Activated naive CD8-positive, alpha-beta T cell treated with anti-CD3 and anti-CD28 coated beads for 36 hours (primary cell): ENCODE measurements around the gene ACP4. TPM values are rescaled to one million over a fixed set of nuclear protein-coding genes. Genes with fewer than 3 reads are reported as not detected.
"Not testable (repeated sequence)": the region's sequence is repeated elsewhere in the genome, so short reads cannot be mapped to it uniquely, and the experiment has no call there.

Experiments used
- DNase-seq: peaks from one replicate; pipeline ENCODE4 v3.0.0; 2021
- H3K27ac Mint-ChIP-seq: one replicate; pipeline ENCODE4 v1.8.0; 2022; ENCODE audit warnings: mild to moderate bottlenecking, moderate library complexity, mixed read lengths
- H3K27me3 Mint-ChIP-seq: one replicate; pipeline ENCODE4 v1.8.0; 2022; ENCODE audit warnings: mild to moderate bottlenecking, mixed read lengths
- H3K36me3 Mint-ChIP-seq: one replicate; pipeline ENCODE4 v1.8.0; 2021; ENCODE audit warnings: mild to moderate bottlenecking, mixed read lengths
- H3K4me1 Mint-ChIP-seq: one replicate; pipeline ENCODE4 v1.8.0; 2021; ENCODE audit warnings: mixed read lengths
- H3K4me3 Mint-ChIP-seq: one replicate; pipeline ENCODE4 v1.8.0; 2022; ENCODE audit warnings: mild to moderate bottlenecking, moderate library complexity, mixed read lengths
- H3K9me3 Mint-ChIP-seq: one replicate; pipeline ENCODE4 v1.8.0; 2022; ENCODE audit warnings: mixed read lengths
- total RNA-seq, 2 experiments: library from RNA; stranded (reverse); gene quantifications; one replicate each; pipeline ENCODE4 v1.2.3, GENCODE V29; 2021

Gene ACP4
- total RNA-seq, 2 experiments from 2014 or later = not detected

DNA sequence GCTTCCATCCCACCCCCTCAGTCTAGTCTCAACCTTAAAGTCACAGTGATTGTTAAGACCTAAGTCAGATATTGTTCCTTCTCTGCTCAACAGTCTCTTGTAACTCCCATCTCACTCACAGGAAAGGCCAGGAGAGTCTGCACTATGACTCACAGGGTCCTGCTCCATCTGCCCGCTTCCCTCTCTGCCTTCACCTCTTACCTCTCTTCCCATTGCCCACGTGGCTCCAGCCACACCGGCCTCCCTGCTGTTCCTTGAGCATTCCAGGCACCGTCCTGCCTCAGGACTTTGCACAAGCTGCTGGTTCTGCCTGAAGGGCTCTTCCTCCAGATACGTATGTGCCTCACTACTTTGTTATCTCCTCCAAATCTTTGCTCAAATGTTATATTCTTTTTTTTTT lies 23.0 kb upstream of the ACP4 start:
- H3K4me3 Mint-ChIP-seq, H3K27ac Mint-ChIP-seq, H3K36me3 Mint-ChIP-seq, H3K9me3 Mint-ChIP-seq, H3K4me1 Mint-ChIP-seq, DNase-seq: not testable (repeated sequence)
- peaks cover 24% of the 10 kb centered on the region for H3K27me3 Mint-ChIP-seq

- peaks cover 30% of the 10 kb centered on the region for H3K27me3 Mint-ChIP-seq
- H3K9me3 Mint-ChIP-seq = no peaks in the 10 kb centered on the region
- DNase-seq = no peak
- no peak overlapping the region for H3K4me3 Mint-ChIP-seq
- no peaks in the 10 kb centered on the region for H3K36me3 Mint-ChIP-seq
- H3K4me1 Mint-ChIP-seq = peaks cover 2% of the 10 kb centered on the region
- no peak overlapping the region for H3K27ac Mint-ChIP-seq
These were observed 21.9 kb upstream of the ACP4 start for GRCh38 chr19:50768277-50768676.

GRCh38 chr19:50770164-50770563 lies 20.1 kb upstream of the ACP4 start, which contains the start of gene GPR32:
GPR32 (plus strand) TSS chr19:50770464; CDS start chr19:50770601, 137 bp downstream.
- H3K9me3 Mint-ChIP-seq, H3K4me3 Mint-ChIP-seq, H3K4me1 Mint-ChIP-seq, H3K36me3 Mint-ChIP-seq, DNase-seq, H3K27ac Mint-ChIP-seq: not testable (repeated sequence)
- H3K27me3 Mint-ChIP-seq = peaks cover 32% of the 10 kb centered on the region

DNA sequence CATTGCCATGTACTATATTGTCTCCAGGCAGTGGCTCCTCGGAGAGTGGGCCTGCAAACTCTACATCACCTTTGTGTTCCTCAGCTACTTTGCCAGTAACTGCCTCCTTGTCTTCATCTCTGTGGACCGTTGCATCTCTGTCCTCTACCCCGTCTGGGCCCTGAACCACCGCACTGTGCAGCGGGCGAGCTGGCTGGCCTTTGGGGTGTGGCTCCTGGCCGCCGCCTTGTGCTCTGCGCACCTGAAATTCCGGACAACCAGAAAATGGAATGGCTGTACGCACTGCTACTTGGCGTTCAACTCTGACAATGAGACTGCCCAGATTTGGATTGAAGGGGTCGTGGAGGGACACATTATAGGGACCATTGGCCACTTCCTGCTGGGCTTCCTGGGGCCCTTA lies 19.3 kb upstream of the ACP4 start:
- no peak overlapping the region for H3K4me3 Mint-ChIP-seq
- H3K27me3 Mint-ChIP-seq = peaks cover 39% of the 10 kb centered on the region
- peaks cover 2% of the 10 kb centered on the region for H3K4me1 Mint-ChIP-seq
- H3K9me3 Mint-ChIP-seq = no peaks in the 10 kb centered on the region
- H3K27ac Mint-ChIP-seq = no peak overlapping the region
- no peak for DNase-seq
- no peaks in the 10 kb centered on the region for H3K36me3 Mint-ChIP-seq

- Mint-ChIP-seq H3K4me3 (no peak overlapping the region), H3K36me3 (no peaks in the 10 kb centered on the region), H3K4me1 (peaks cover 2% of the 10 kb centered on the region), H3K9me3 (no peaks in the 10 kb centered on the region), H3K27me3 (peaks cover 47% of the 10 kb centered on the region), H3K27ac (no peak overlapping the region)
- DNase-seq = no peak
These were observed 17.7 kb upstream of the ACP4 start for GRCh38 chr19:50772476-50772875.

GRCh38 chr19:50772912-50773311 lies 17.3 kb upstream of the ACP4 start:
- H3K9me3 Mint-ChIP-seq, H3K4me1 Mint-ChIP-seq, H3K36me3 Mint-ChIP-seq, DNase-seq, H3K4me3 Mint-ChIP-seq, H3K27ac Mint-ChIP-seq: not testable (repeated sequence)
- peaks cover 49% of the 10 kb centered on the region for H3K27me3 Mint-ChIP-seq

- H3K4me1 Mint-ChIP-seq, DNase-seq, H3K9me3 Mint-ChIP-seq, H3K36me3 Mint-ChIP-seq, H3K4me3 Mint-ChIP-seq, H3K27ac Mint-ChIP-seq: not testable (repeated sequence)
- H3K27me3 Mint-ChIP-seq = peaks cover 51% of the 10 kb centered on the region
These were observed 16.8 kb upstream of the ACP4 start for GRCh38 chr19:50773454-50773853.

GRCh38 chr19:50776131-50776530 lies 14.1 kb upstream of the ACP4 start:
- Mint-ChIP-seq H3K27me3 (peaks cover 73% of the 10 kb centered on the region), H3K4me3 (no peak overlapping the region), H3K27ac (no peak overlapping the region), H3K9me3 (no peaks in the 10 kb centered on the region), H3K4me1 (peaks cover 12% of the 10 kb centered on the region), H3K36me3 (no peaks in the 10 kb centered on the region)
- no peak for DNase-seq

- Mint-ChIP-seq H3K27ac (no peak overlapping the region), H3K4me1 (peaks cover 12% of the 10 kb centered on the region), H3K36me3 (no peaks in the 10 kb centered on the region), H3K9me3 (no peaks in the 10 kb centered on the region), H3K27me3 (peaks cover 84% of the 10 kb centered on the region), H3K4me3 (no peak overlapping the region)
- DNase-seq = no peak
These were observed 13.0 kb upstream of the ACP4 start for GRCh38 chr19:50777261-50777660.

DNA sequence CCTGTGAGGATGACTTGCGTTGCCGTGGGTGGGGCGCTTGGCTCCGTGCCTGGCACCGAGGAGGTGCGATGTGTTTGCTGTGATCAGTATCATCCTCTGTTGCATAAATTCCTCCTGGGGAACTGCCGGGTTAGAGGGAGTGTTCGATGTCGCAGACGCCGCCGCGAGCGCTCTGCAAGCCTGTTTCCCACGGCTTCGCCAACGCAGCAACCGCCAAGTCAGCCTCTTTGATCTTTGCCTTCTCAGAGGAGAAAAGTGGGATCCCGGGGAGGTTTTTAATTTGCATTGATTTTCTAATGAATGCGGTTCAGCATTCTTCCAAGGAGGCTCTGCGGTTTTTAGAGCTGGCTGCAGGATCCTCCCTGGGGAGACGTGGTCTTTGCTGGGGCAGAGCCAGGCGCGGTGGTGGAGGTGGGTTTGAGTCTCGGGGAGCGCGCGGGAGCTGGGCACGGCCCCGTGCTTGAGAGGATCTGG lies 12.3 kb upstream of the ACP4 start:
- Mint-ChIP-seq H3K27ac (no peak overlapping the region), H3K9me3 (no peaks in the 10 kb centered on the region), H3K27me3 (peaks cover 84% of the 10 kb centered on the region), H3K4me3 (no peak overlapping the region), H3K4me1 (peaks cover 12% of the 10 kb centered on the region), H3K36me3 (no peaks in the 10 kb centered on the region)
- DNase-seq = no peak

- peaks cover 90% of the 10 kb centered on the region for H3K27me3 Mint-ChIP-seq
- H3K36me3 Mint-ChIP-seq = no peaks in the 10 kb centered on the region
- H3K9me3 Mint-ChIP-seq = no peaks in the 10 kb centered on the region
- H3K4me3 Mint-ChIP-seq = no peak overlapping the region
- no peak for DNase-seq
- H3K4me1 Mint-ChIP-seq = peaks cover 12% of the 10 kb centered on the region
- no peak overlapping the region for H3K27ac Mint-ChIP-seq
These were observed 11.2 kb upstream of the ACP4 start for GRCh38 chr19:50778906-50779430.

- H3K4me3 Mint-ChIP-seq = no peak overlapping the region
- H3K4me1 Mint-ChIP-seq = peaks cover 12% of the 10 kb centered on the region
- H3K36me3 Mint-ChIP-seq = no peaks in the 10 kb centered on the region
- no peaks in the 10 kb centered on the region for H3K9me3 Mint-ChIP-seq
- no peak for DNase-seq
- peaks cover 84% of the 10 kb centered on the region for H3K27me3 Mint-ChIP-seq
- H3K27ac Mint-ChIP-seq = no peak overlapping the region
These were observed 10.4 kb upstream of the ACP4 start for GRCh38 chr19:50779504-50780457.

DNA sequence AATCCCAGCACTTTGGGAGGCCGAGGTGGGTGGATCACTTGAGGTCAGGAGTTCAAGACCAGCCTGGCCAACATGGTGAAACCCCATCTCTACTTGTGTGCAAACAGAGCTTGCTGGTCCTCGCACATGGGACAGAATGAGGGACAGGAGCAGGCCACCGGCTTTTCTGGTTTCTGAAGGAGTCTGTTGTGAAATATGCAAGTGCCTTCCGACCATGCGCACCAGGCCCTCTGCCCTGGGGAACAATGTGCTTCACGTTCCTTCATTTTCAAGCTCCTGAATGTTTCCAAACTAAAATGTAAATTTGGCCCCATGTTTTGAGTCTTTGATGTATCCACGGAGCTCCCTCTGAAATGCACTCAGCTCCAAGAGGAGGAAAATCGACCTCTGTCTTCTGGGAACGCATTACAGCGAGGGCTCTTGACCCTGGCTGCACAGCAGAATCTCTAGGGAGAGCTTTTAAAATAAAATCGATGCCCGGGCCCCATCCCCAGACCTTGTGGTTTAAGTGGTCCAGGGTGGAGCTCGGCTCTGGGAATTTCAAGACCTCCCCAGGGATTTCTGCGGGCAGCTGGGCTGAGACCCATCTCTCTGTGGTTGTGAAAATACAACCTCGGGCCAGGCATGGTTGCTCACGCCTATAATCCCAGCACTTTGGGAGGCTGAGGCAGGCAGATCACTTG lies 9.3 kb upstream of the ACP4 start:
- Mint-ChIP-seq H3K27me3 (peaks cover 72% of the 10 kb centered on the region), H3K4me3 (no peak overlapping the region)

GRCh38 chr19:50783848-50784152 lies 6.4 kb upstream of the ACP4 start:
- not testable (repeated sequence) for H3K4me3 Mint-ChIP-seq, H3K36me3 Mint-ChIP-seq, H3K4me1 Mint-ChIP-seq, H3K27ac Mint-ChIP-seq, H3K9me3 Mint-ChIP-seq, DNase-seq
- peaks cover 47% of the 10 kb centered on the region for H3K27me3 Mint-ChIP-seq

More for the DNA sequence above, 9.3 kb upstream of the ACP4 start:
- DNase-seq = no peak
- peaks cover 12% of the 10 kb centered on the region for H3K4me1 Mint-ChIP-seq
- no peaks in the 10 kb centered on the region for H3K36me3 Mint-ChIP-seq
- no peaks in the 10 kb centered on the region for H3K9me3 Mint-ChIP-seq
- H3K27ac Mint-ChIP-seq = no peak overlapping the region

- Mint-ChIP-seq H3K4me1 (no peaks in the 10 kb centered on the region), H3K27me3 (peaks cover 38% of the 10 kb centered on the region), H3K9me3 (no peaks in the 10 kb centered on the region), H3K27ac (no peak overlapping the region), H3K36me3 (no peaks in the 10 kb centered on the region), H3K4me3 (no peak overlapping the region)
- no peak for DNase-seq
These were observed 5.5 kb upstream of the ACP4 start for GRCh38 chr19:50784710-50785109.
